Activated T-cell treated with anti-CD3 and anti-CD28 coated beads, Interleukin-2, amount 50 U/mL, for 4 hours (primary cell): ENCODE data around the gene USP34. TPM values are rescaled to one million over a fixed set of nuclear protein-coding genes. Genes with fewer than 3 reads are reported as not detected.
A peak's percentile ranks its signal among the peaks of the same experiment; 100 is the strongest.
"Not testable (repeated sequence)": the region's sequence is repeated elsewhere in the genome, so short reads cannot be mapped to it uniquely, and the experiment has no call there.

Experiments
- ATAC-seq, 2 donors: fragments of 200-7000 bp; cut with Tn5 transposase; one replicate each; pipeline ENCODE4 v1.10.0; 2021
- DNase-seq: peaks from one replicate; pipeline ENCODE4 v3.0.0-alpha.2; 2020
- H3K27me3 Mint-ChIP-seq: one replicate; pipeline ENCODE4 v1.8.0; 2021; ENCODE audit warnings: low read depth, mixed read lengths
- H3K36me3 Mint-ChIP-seq: one replicate; pipeline ENCODE4 v1.8.0; 2022; ENCODE audit warnings: mixed read lengths; ENCODE audit not compliant: insufficient read depth
- H3K4me1 Mint-ChIP-seq: one replicate; pipeline ENCODE4 v1.8.0; 2021; ENCODE audit warnings: low read depth, mixed read lengths
- H3K4me3 Mint-ChIP-seq: one replicate; pipeline ENCODE4 v1.8.0; 2021; ENCODE audit warnings: mild to moderate bottlenecking, moderate library complexity, mixed read lengths
- H3K9me3 Mint-ChIP-seq: one replicate; pipeline ENCODE4 v1.8.0; 2021; ENCODE audit warnings: mixed read lengths
- total RNA-seq, 3 donors: library from RNA; stranded (reverse); gene quantifications; one replicate each; pipeline ENCODE4 v1.2.1, GENCODE V29; 2021

Gene USP34
- total RNA-seq, 3 donors from 2014 or later = 57.0 to 58.1 (median 58.1) TPM

GRCh38 chr2:61229936-61230335, 241.0 kb downstream of the USP34 start:
- ATAC-seq (no peak), DNase-seq (no peak)
- no peak overlapping the region for H3K4me3 Mint-ChIP-seq
- H3K4me1 Mint-ChIP-seq = no peaks in the 10 kb centered on the region
- no peaks in the 10 kb centered on the region for H3K27me3 Mint-ChIP-seq
- peaks cover 47% of the 10 kb centered on the region for H3K36me3 Mint-ChIP-seq
- no peaks in the 10 kb centered on the region for H3K9me3 Mint-ChIP-seq

- Mint-ChIP-seq H3K4me1 (no peaks in the 10 kb centered on the region), H3K27me3 (no peaks in the 10 kb centered on the region), H3K9me3 (no peaks in the 10 kb centered on the region), H3K4me3 (no peak overlapping the region), H3K36me3 (peaks cover 28% of the 10 kb centered on the region)
- ATAC-seq (no peak), DNase-seq (no peak)
Measured at GRCh38 chr2:61222567-61222966, 248.3 kb downstream of the USP34 start.

GRCh38 chr2:61221819-61222218, 249.1 kb downstream of the USP34 start:
- DNase-seq (no peak), ATAC-seq (no peak)
- Mint-ChIP-seq H3K4me1 (no peaks in the 10 kb centered on the region), H3K27me3 (no peaks in the 10 kb centered on the region), H3K9me3 (no peaks in the 10 kb centered on the region), H3K36me3 (peaks cover 24% of the 10 kb centered on the region), H3K4me3 (no peak overlapping the region)

- ATAC-seq (no peak), DNase-seq (no peak)
- no peaks in the 10 kb centered on the region for H3K9me3 Mint-ChIP-seq
- no peaks in the 10 kb centered on the region for H3K27me3 Mint-ChIP-seq
- peaks cover 17% of the 10 kb centered on the region for H3K36me3 Mint-ChIP-seq
- no peaks in the 10 kb centered on the region for H3K4me1 Mint-ChIP-seq
- no peak overlapping the region for H3K4me3 Mint-ChIP-seq
Measured at GRCh38 chr2:61220768-61221167, 250.1 kb downstream of the USP34 start.

- no peaks in the 10 kb centered on the region for H3K27me3 Mint-ChIP-seq
- peaks cover 18% of the 10 kb centered on the region for H3K36me3 Mint-ChIP-seq
- DNase-seq = no peak
Measured at GRCh38 chr2:61218817-61219170, 252.1 kb downstream of the USP34 start.

GRCh38 chr2:61218076-61218816, 252.6 kb downstream of the USP34 start:
- H3K27me3 Mint-ChIP-seq = no peaks in the 10 kb centered on the region
- no peak for DNase-seq
- no peaks in the 10 kb centered on the region for H3K9me3 Mint-ChIP-seq
- no peak overlapping the region for H3K4me3 Mint-ChIP-seq
- no peaks in the 10 kb centered on the region for H3K4me1 Mint-ChIP-seq
- ATAC-seq = no peak
- H3K36me3 Mint-ChIP-seq = peaks cover 16% of the 10 kb centered on the region

More at GRCh38 chr2:61218817-61219170, 252.1 kb downstream of the USP34 start:
- H3K9me3 Mint-ChIP-seq = no peaks in the 10 kb centered on the region
- H3K4me1 Mint-ChIP-seq = no peaks in the 10 kb centered on the region
- H3K4me3 Mint-ChIP-seq = no peak overlapping the region
- no peak for ATAC-seq

GRCh38 chr2:61214171-61214570, 256.7 kb downstream of the USP34 start:
- DNase-seq = no peak
- Mint-ChIP-seq H3K27me3 (no peaks in the 10 kb centered on the region), H3K36me3 (peaks cover 18% of the 10 kb centered on the region), H3K9me3 (no peaks in the 10 kb centered on the region), H3K4me3 (no peak overlapping the region), H3K4me1 (no peaks in the 10 kb centered on the region)
- no peak for ATAC-seq

- no peak overlapping the region for H3K4me3 Mint-ChIP-seq
- DNase-seq = no peak
- no peaks in the 10 kb centered on the region for H3K4me1 Mint-ChIP-seq
- H3K27me3 Mint-ChIP-seq = no peaks in the 10 kb centered on the region
- no peak for ATAC-seq
- peaks cover 35% of the 10 kb centered on the region for H3K36me3 Mint-ChIP-seq
- H3K9me3 Mint-ChIP-seq = no peaks in the 10 kb centered on the region
Measured at GRCh38 chr2:61210332-61210981, 260.4 kb downstream of the USP34 start.

- no peaks in the 10 kb centered on the region for H3K27me3 Mint-ChIP-seq
- peaks cover 53% of the 10 kb centered on the region for H3K36me3 Mint-ChIP-seq
- H3K4me3 Mint-ChIP-seq = no peak overlapping the region
- H3K4me1 Mint-ChIP-seq = no peaks in the 10 kb centered on the region
- no peak for DNase-seq
- no peaks in the 10 kb centered on the region for H3K9me3 Mint-ChIP-seq
- ATAC-seq = no peak
Measured at GRCh38 chr2:61205132-61205531, 265.8 kb downstream of the USP34 start.

- ATAC-seq = no peak
- no peak for DNase-seq
- H3K36me3 Mint-ChIP-seq = peaks cover 12% of the 10 kb centered on the region
- H3K4me3 Mint-ChIP-seq = no peak overlapping the region
- peaks cover 13% of the 10 kb centered on the region for H3K4me1 Mint-ChIP-seq
- no peaks in the 10 kb centered on the region for H3K9me3 Mint-ChIP-seq
- H3K27me3 Mint-ChIP-seq = no peaks in the 10 kb centered on the region
Measured at GRCh38 chr2:61196671-61197070, 274.2 kb downstream of the USP34 start.

- ATAC-seq, H3K27me3 Mint-ChIP-seq, H3K9me3 Mint-ChIP-seq, DNase-seq, H3K4me3 Mint-ChIP-seq: not testable (repeated sequence)
- H3K36me3 Mint-ChIP-seq = peaks cover 20% of the 10 kb centered on the region
- H3K4me1 Mint-ChIP-seq = peaks cover 19% of the 10 kb centered on the region
Measured at GRCh38 chr2:61194646-61195045, 276.2 kb downstream of the USP34 start.

- Mint-ChIP-seq H3K4me1 (peaks cover 19% of the 10 kb centered on the region), H3K9me3 (no peaks in the 10 kb centered on the region), H3K36me3 (peaks cover 19% of the 10 kb centered on the region), H3K4me3 (no peak overlapping the region), H3K27me3 (no peaks in the 10 kb centered on the region)
- ATAC-seq (peak; percentile 18 to 34), DNase-seq (no peak)
Measured at GRCh38 chr2:61193670-61194561, 277.0 kb downstream of the USP34 start.

GRCh38 chr2:61187085-61187484, 283.8 kb downstream of the USP34 start:
- peaks cover 56% of the 10 kb centered on the region for H3K36me3 Mint-ChIP-seq

GRCh38 chr2:61185231-61185728, 285.6 kb downstream of the USP34 start:
- no peak for ATAC-seq

More at GRCh38 chr2:61187085-61187484, 283.8 kb downstream of the USP34 start:
- Mint-ChIP-seq H3K4me3 (no peak overlapping the region), H3K4me1 (peaks cover 21% of the 10 kb centered on the region), H3K9me3 (no peaks in the 10 kb centered on the region), H3K27me3 (no peaks in the 10 kb centered on the region)
- DNase-seq (no peak), ATAC-seq (no peak)

More at GRCh38 chr2:61185231-61185728, 285.6 kb downstream of the USP34 start:
- Mint-ChIP-seq H3K4me1 (peaks cover 33% of the 10 kb centered on the region), H3K36me3 (peaks cover 59% of the 10 kb centered on the region), H3K4me3 (no peak overlapping the region), H3K27me3 (no peaks in the 10 kb centered on the region), H3K9me3 (no peaks in the 10 kb centered on the region)
- DNase-seq = no peak
